CD14-positive monocyte (primary cell): ENCODE data around the gene ATP6V0E1. TPM values are rescaled to one million over a fixed set of nuclear protein-coding genes. Genes with fewer than 3 reads are reported as not detected.

Source experiments
- DNase-seq, 3 donors: peaks; one replicate each; pipeline ENCODE4 v3.0.0-alpha.2; 2011 to 2022
- H2AFZ ChIP-seq: 2 replicates; pipeline ENCODE4 v1.6.0; 2012; ENCODE audit warnings: mild to moderate bottlenecking, low read depth, low read length, inconsistent platforms; ENCODE audit not compliant: insufficient read depth, poor library complexity, severe bottlenecking
- H3K27ac ChIP-seq, 2 donors: 1 replicate in 1 of 2; 2 replicates in 1 of 2; pipeline ENCODE4 v1.5.1; 2012 to 2013; ENCODE audit warnings: low read length in 2 of 2, control low read depth in 1 of 2, inconsistent platforms in 1 of 2, low read depth in 1 of 2, mild to moderate bottlenecking in 1 of 2
- H3K27me3 ChIP-seq, 2 donors: one replicate each; pipeline versions ENCODE4 v1.6.0 to v1.6.1; 2011 to 2013; ENCODE audit warnings: low read length in 2 of 2; ENCODE audit not compliant: control insufficient read depth in 2 of 2, insufficient read depth in 2 of 2
- H3K36me3 ChIP-seq, 2 donors: replicated peaks in 1 of 2; 1 replicate in 1 of 2; 2 replicates in 1 of 2; pipeline versions ENCODE4 v1.5.1 to v1.6.1; 2012 to 2013; ENCODE audit warnings: low read length in 2 of 2, control low read depth in 1 of 2, inconsistent platforms in 1 of 2, mild to moderate bottlenecking in 1 of 2; ENCODE audit not compliant: insufficient read depth in 2 of 2, control insufficient read depth in 1 of 2
- H3K4me1 ChIP-seq, 2 donors: 1 replicate in 1 of 2; 2 replicates in 1 of 2; pipeline versions ENCODE4 v1.5.1 to v1.6.1; 2012 to 2013; ENCODE audit warnings: low read length in 2 of 2, control low read depth in 1 of 2, inconsistent platforms in 1 of 2, mild to moderate bottlenecking in 1 of 2, moderate library complexity in 1 of 2; ENCODE audit not compliant: insufficient read depth in 2 of 2, control insufficient read depth in 1 of 2
- H3K4me2 ChIP-seq: replicated peaks from 2 replicates; pipeline ENCODE3; 2012; ENCODE audit warnings: low read length, moderate library complexity, mild to moderate bottlenecking; ENCODE audit not compliant: poor library complexity, severe bottlenecking; ENCODE audit errors: extremely low read depth
- H3K4me3 ChIP-seq, 3 experiments: fragments of 200-600 bp in 1 of 3; sonication (generic) in 1 of 3; replicated peaks in 1 of 3; 1 replicate in 2 of 3; 2 replicates in 1 of 3; pipeline ENCODE4 v1.5.1; 2011 to 2013; ENCODE audit warnings: low read length in 3 of 3, mild to moderate bottlenecking in 3 of 3, control low read depth in 2 of 3, low read depth in 2 of 3, inconsistent platforms in 1 of 3, moderate library complexity in 1 of 3
- H3K79me2 ChIP-seq: 2 replicates; pipeline ENCODE4 v1.6.0; 2012; ENCODE audit warnings: mild to moderate bottlenecking, control low read depth, inconsistent platforms, low read length, moderate library complexity; ENCODE audit not compliant: insufficient read depth
- H3K9ac ChIP-seq: 2 replicates; pipeline ENCODE4 v1.6.0; 2017; ENCODE audit warnings: low read length, mild to moderate bottlenecking; ENCODE audit not compliant: insufficient read depth, poor library complexity, severe bottlenecking
- H3K9me3 ChIP-seq, 2 donors: replicated peaks in 1 of 2; 1 replicate in 1 of 2; 2 replicates in 1 of 2; pipeline versions ENCODE4 v1.5.1 to v1.6.1; 2012 to 2013; ENCODE audit warnings: low read length in 2 of 2, control low read depth in 1 of 2; ENCODE audit not compliant: control insufficient read depth in 1 of 2, insufficient read depth in 1 of 2
- H4K20me1 ChIP-seq: 2 replicates; pipeline ENCODE4 v1.6.0; 2012; ENCODE audit warnings: mild to moderate bottlenecking, low read length, control low read depth, moderate library complexity; ENCODE audit not compliant: insufficient read depth
- H3K27ac Mint-ChIP-seq, 7 donors: one replicate each; pipeline ENCODE4 v1.8.0; 2020; ENCODE audit warnings: mild to moderate bottlenecking in 7 of 7, mixed read lengths in 7 of 7, moderate library complexity in 6 of 7, inconsistent platforms in 2 of 7
- H3K27me3 Mint-ChIP-seq, 3 donors: one replicate each; pipeline ENCODE4 v1.8.0; 2021 to 2022; ENCODE audit warnings: low read depth in 3 of 3, mild to moderate bottlenecking in 3 of 3, mixed read lengths in 3 of 3, moderate library complexity in 3 of 3, inconsistent platforms in 1 of 3
- H3K36me3 Mint-ChIP-seq, 2 donors: one replicate each; pipeline ENCODE4 v1.8.0; 2020; ENCODE audit warnings: mixed read lengths in 2 of 2, inconsistent platforms in 1 of 2, mild to moderate bottlenecking in 1 of 2
- H3K4me1 Mint-ChIP-seq: one replicate; pipeline ENCODE4 v1.8.0; 2020; ENCODE audit warnings: mild to moderate bottlenecking, mixed read lengths
- H3K4me3 Mint-ChIP-seq, 2 donors: one replicate each; pipeline ENCODE4 v1.8.0; 2020; ENCODE audit warnings: mild to moderate bottlenecking in 2 of 2, mixed read lengths in 2 of 2, moderate library complexity in 1 of 2
- H3K9me3 Mint-ChIP-seq, 7 donors: one replicate each; pipeline ENCODE4 v1.8.0; 2020 to 2022; ENCODE audit warnings: mixed read lengths in 7 of 7, mild to moderate bottlenecking in 6 of 7, moderate library complexity in 6 of 7, inconsistent platforms in 2 of 7
- CTCF ChIP-seq: fragments of 200-600 bp; IDR thresholded peaks from one replicate; pipeline ENCODE4 v1.8.0; 2022; ENCODE audit warnings: antibody characterized with exemption, mild to moderate bottlenecking
- WGBS: methylation state at CpG from one replicate; pipeline ENCODE4 v1.1.5; 2013; ENCODE audit warnings: missing lambda C conversion rate; ENCODE audit not compliant: insufficient coverage; 5-methylcytosine and 5-hydroxymethylcytosine counted together
- intact Hi-C, 2 donors: fragments of 100-400 bp; cut with micrococcal nuclease; formaldehyde crosslinking; loops; one replicate each; pipeline versions ENCODE4 v1.15.0 to v1.15.1; 2023
- polyA plus RNA-seq, 3 donors: library from polyadenylated mRNA; depleted of rRNA in 1 of 3; unstranded in 2 of 3; stranded (reverse) in 1 of 3; fragments of 300-500 nt in 2 of 3; fragments of >200 nt in 1 of 3; fragmentation: Illumina TruSeq in 2 of 3; gene quantifications; 1 replicate in 2 of 3; 2 replicates in 1 of 3; pipeline ENCODE4 v1.2.3, GENCODE V29; 2012 to 2021

Gene ATP6V0E1
- polyA plus RNA-seq, 3 donors = 216 to 760 (median 698) TPM

GRCh38 chr5:172958331-172959046 is 25.1 kb upstream of the ATP6V0E1 start:
- peak; percentile 46 to 61 (median 51) for DNase-seq

More at GRCh38 chr5:172958331-172959046, 25.1 kb upstream of the ATP6V0E1 start:
- H3K27ac Mint-ChIP-seq = peak overlapping the region; percentile 93 to 98 (median 97)
- H3K27me3 Mint-ChIP-seq = peaks cover 5 to 15% (median 6%) of the 10 kb centered on the region in 3 donors
- H4K20me1 ChIP-seq = no peaks in the 10 kb centered on the region
- H3K4me1 ChIP-seq = peaks cover 16 to 24% of the 10 kb centered on the region in 2 donors
- H3K36me3 Mint-ChIP-seq = peaks cover 13 to 16% of the 10 kb centered on the region in 2 donors
- peaks cover 6 to 14% of the 10 kb centered on the region in 2 donors for H3K36me3 ChIP-seq
- H3K9ac ChIP-seq = peak overlapping the region; percentile 81
- peak overlapping the region; percentile 82 for H3K4me2 ChIP-seq
- H3K4me3 Mint-ChIP-seq = peak overlapping the region; percentile 83 to 97
- intact Hi-C loops = loop anchor here in 1 of 2 donors (1.0 kb wide), 1 partner anchor 99 kb away; no protein-coding TSS in a partner anchor
- no peak for TF ChIP-seq CTCF
- peaks cover 25% of the 10 kb centered on the region for H3K4me1 Mint-ChIP-seq
- under 1% methylated on average over 19 of the region's 54 CpGs for WGBS
- peaks cover 0 to 3% (median 0%) of the 10 kb centered on the region in 7 donors for H3K9me3 Mint-ChIP-seq
- H3K27ac ChIP-seq = peak overlapping the region; percentile 82 to 92
- H3K27me3 ChIP-seq = no peaks in the 10 kb centered on the region
- peak overlapping the region; percentile 67 to 93 (median 85) for H3K4me3 ChIP-seq
- H3K9me3 ChIP-seq = no peaks in the 10 kb centered on the region
- peak overlapping the region; percentile 88 for H2AFZ ChIP-seq
- H3K79me2 ChIP-seq = peaks cover 13% of the 10 kb centered on the region
